ENCODE results near the gene TRMT44.

DNA sequence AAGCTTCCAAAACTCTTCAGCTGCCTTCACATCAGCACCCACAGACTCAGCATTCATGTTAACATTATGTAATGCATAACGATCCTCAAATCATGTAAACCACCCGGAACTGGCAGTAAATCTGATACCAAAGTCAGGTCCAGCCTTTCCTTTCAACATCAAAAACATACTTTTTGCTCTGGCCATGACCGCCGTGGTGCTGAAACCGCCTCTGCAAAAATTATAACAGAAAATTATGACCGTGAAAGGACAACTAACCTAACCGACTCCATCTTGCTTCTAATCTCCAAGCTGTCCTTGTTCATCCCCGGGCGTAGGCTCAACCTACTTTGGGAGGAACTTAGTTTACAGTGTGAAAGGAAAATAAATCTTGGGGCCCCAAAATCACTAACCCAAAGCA, 51.6 kb downstream of the TRMT44 start:
- TF ChIP-seq, protein P1, sequence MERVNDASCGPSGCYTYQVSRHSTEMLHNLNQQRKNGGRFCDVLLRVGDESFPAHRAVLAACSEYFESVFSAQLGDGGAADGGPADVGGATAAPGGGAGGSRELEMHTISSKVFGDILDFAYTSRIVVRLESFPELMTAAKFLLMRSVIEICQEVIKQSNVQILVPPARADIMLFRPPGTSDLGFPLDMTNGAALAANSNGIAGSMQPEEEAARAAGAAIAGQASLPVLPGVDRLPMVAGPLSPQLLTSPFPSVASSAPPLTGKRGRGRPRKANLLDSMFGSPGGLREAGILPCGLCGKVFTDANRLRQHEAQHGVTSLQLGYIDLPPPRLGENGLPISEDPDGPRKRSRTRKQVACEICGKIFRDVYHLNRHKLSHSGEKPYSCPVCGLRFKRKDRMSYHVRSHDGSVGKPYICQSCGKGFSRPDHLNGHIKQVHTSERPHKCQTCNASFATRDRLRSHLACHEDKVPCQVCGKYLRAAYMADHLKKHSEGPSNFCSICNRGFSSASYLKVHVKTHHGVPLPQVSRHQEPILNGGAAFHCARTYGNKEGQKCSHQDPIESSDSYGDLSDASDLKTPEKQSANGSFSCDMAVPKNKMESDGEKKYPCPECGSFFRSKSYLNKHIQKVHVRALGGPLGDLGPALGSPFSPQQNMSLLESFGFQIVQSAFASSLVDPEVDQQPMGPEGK (CRISPR knock-in tag; IDR thresholded peaks at IDR 0.05): no peak
- TF ChIP-seq ZSCAN29 (CRISPR knock-in tag; conservative IDR thresholded peaks at IDR 0.05): no peak
